Neural cell (in vitro differentiated cells): ENCODE data around the gene RENBP. TPM values are rescaled to one million over a fixed set of nuclear protein-coding genes. Genes with fewer than 3 reads are reported as not detected.

Experiments used
- H2AFZ ChIP-seq: fragments of 200-600, 300-800 bp; sonication (generic), shearing (Covaris generic); 2 replicates; pipeline ENCODE4 v1.6.0; 2014; ENCODE audit warnings: low read depth, mild to moderate bottlenecking, antibody characterized with exemption, low read length, moderate library complexity
- H3F3A ChIP-seq: fragments of 200-600 bp; shearing (Covaris generic); 2 replicates; pipeline ENCODE4 v1.6.1; 2016; ENCODE audit warnings: mild to moderate bottlenecking, moderate library complexity, mixed read lengths, antibody characterized with exemption, low read length; ENCODE audit not compliant: insufficient read depth, poor library complexity, severe bottlenecking
- H3K27ac ChIP-seq: fragments of 200-600, 300-800 bp; sonication (generic), shearing (Covaris generic); 2 replicates; pipeline ENCODE4 v1.5.1; 2014; ENCODE audit warnings: mild to moderate bottlenecking, low read length, moderate library complexity
- H3K27me3 ChIP-seq: fragments of 300-800, 200-600 bp; sonication (generic), shearing (Covaris generic); 2 replicates; pipeline ENCODE4 v1.6.0; 2014; ENCODE audit warnings: mild to moderate bottlenecking, low read depth, low read length, moderate library complexity; ENCODE audit not compliant: insufficient read depth
- H3K36me3 ChIP-seq: fragments of 300-800, 200-600 bp; sonication (generic), shearing (Covaris generic); 2 replicates; pipeline ENCODE4 v1.5.1; 2014; ENCODE audit warnings: mild to moderate bottlenecking, antibody characterized with exemption, low read length, moderate library complexity; ENCODE audit not compliant: insufficient read depth
- H3K4me2 ChIP-seq: fragments of 300-800, 200-600 bp; sonication (generic), shearing (Covaris generic); 2 replicates; pipeline ENCODE4 v1.6.0; 2014; ENCODE audit warnings: mild to moderate bottlenecking, low read length
- H3K4me3 ChIP-seq: fragments of 300-800, 200-600 bp; sonication (generic), shearing (Covaris generic); 2 replicates; pipeline ENCODE4 v1.5.1; 2014; ENCODE audit warnings: mild to moderate bottlenecking, low read length, moderate library complexity
- H3K79me2 ChIP-seq: fragments of 200-600 bp; shearing (Covaris generic); replicated peaks from 2 replicates; pipeline ENCODE4 v1.6.0; 2014; ENCODE audit warnings: mild to moderate bottlenecking, low read length, moderate library complexity; ENCODE audit not compliant: insufficient read depth
- H3K9ac ChIP-seq: fragments of 300-800, 200-600 bp; sonication (generic), shearing (Covaris generic); 2 replicates; pipeline ENCODE4 v1.6.1; 2016; ENCODE audit warnings: mild to moderate bottlenecking, low read length, mixed read lengths
- H3K9me2 ChIP-seq: fragments of 200-600 bp; shearing (Covaris generic); 2 replicates; pipeline ENCODE4 v1.6.1; 2016; ENCODE audit warnings: mild to moderate bottlenecking, low read length, mixed read lengths; ENCODE audit not compliant: insufficient read depth
- H3K9me3 ChIP-seq: fragments of 200-600, 300-800 bp; sonication (generic), shearing (Covaris generic); 2 replicates; pipeline ENCODE4 v1.6.1; 2016; ENCODE audit warnings: mild to moderate bottlenecking, mixed run types, low read length, moderate library complexity, mixed read lengths
- H4K20me1 ChIP-seq: fragments of 200-600 bp; shearing (Covaris generic); 2 replicates; pipeline ENCODE4 v1.6.1; 2016; ENCODE audit warnings: mild to moderate bottlenecking, mixed run types; ENCODE audit not compliant: insufficient read depth
- EP300 ChIP-seq: fragments of 450-650 bp; conservative IDR thresholded peaks from 2 replicates; pipeline ENCODE4 v1.6.1; 2014; ENCODE audit warnings: antibody characterized with exemption, mild to moderate bottlenecking, moderate library complexity; ENCODE audit not compliant: poor library complexity, severe bottlenecking
- EZH2 ChIP-seq: fragments of 200-600, 300-800 bp; shearing (Covaris generic), sonication (generic); IDR thresholded peaks from 2 replicates; pipeline ENCODE4 v1.6.1; 2014; ENCODE audit warnings: antibody characterized with exemption, low read length, borderline replicate concordance, mild to moderate bottlenecking; ENCODE audit not compliant: insufficient read depth, poor library complexity, severe bottlenecking
- MXI1 ChIP-seq: fragments of 450-650 bp; conservative IDR thresholded peaks from 2 replicates; pipeline ENCODE4 v1.6.1; 2014; ENCODE audit warnings: antibody characterized with exemption, mild to moderate bottlenecking; ENCODE audit not compliant: poor library complexity, severe bottlenecking
- POLR2AphosphoS5 ChIP-seq: IDR thresholded peaks from 2 replicates; pipeline ENCODE4 v1.6.1; 2012
- RAD21 ChIP-seq: fragments of 450-650 bp; conservative IDR thresholded peaks from 2 replicates; pipeline ENCODE4 v1.6.1; 2014; ENCODE audit warnings: antibody characterized with exemption, mild to moderate bottlenecking, moderate library complexity
- SMC3 ChIP-seq: fragments of 450-650 bp; conservative IDR thresholded peaks from 2 replicates; pipeline ENCODE4 v1.6.1; 2014; ENCODE audit warnings: antibody characterized with exemption, mild to moderate bottlenecking, moderate library complexity; ENCODE audit not compliant: poor library complexity
- TAF1 ChIP-seq: IDR thresholded peaks from 2 replicates; pipeline ENCODE4 v1.6.1; 2012; ENCODE audit warnings: low read depth
- polyA plus RNA-seq: library from polyadenylated mRNA; depleted of rRNA; stranded (reverse); fragments of >200 nt; gene quantifications from 2 replicates; pipeline ENCODE4 v1.2.3, GENCODE V29; 2014
- TF ChIP-seq, protein P1 (sequence below): IDR thresholded peaks from 2 replicates; pipeline ENCODE4 v1.6.1; 2012; ENCODE audit warnings: borderline replicate concordance
- TF ChIP-seq, protein P2 (sequence below): fragments of 450-650 bp; IDR thresholded peaks from 2 replicates; pipeline ENCODE4 v1.5.1; 2014; ENCODE audit warnings: antibody characterized with exemption, mild to moderate bottlenecking, moderate library complexity; ENCODE audit not compliant: poor library complexity, severe bottlenecking

The RENBP gene
- polyA plus RNA-seq, 1 donor from 2014 or later, result 0.89 TPM

DNA sequence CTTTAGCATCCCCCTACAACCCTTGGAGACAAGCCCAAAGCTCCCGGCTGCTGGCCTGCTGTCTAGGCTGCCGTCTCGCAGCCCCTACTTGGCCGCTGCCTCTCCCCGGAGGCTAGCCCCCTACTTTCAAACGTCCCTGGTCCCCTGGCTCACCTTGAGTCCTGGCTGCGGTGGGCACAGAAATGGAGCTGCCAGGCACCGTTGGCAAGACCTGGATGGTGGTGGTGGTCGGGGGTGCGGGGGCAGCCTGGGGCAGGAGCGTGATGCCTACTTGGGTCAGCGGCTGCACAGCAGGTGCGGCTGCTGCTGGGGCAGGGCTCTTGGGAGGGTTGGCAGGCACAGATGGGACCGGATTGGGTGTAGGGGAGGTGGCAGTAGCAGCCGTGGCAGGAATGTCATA, 15.2 kb upstream of the RENBP start:
- H2AFZ ChIP-seq, result no peak overlapping the region
- no peaks in the 10 kb centered on the region for H3F3A ChIP-seq
- no peak overlapping the region for H3K27ac ChIP-seq
- no peaks in the 10 kb centered on the region for H3K36me3 ChIP-seq
- no peaks in the 10 kb centered on the region for H3K27me3 ChIP-seq
- TF ChIP-seq RAD21 (no peak), SMC3 (no peak), POLR2AphosphoS5 (no peak), MXI1 (no peak)
- TF ChIP-seq, protein P1, sequence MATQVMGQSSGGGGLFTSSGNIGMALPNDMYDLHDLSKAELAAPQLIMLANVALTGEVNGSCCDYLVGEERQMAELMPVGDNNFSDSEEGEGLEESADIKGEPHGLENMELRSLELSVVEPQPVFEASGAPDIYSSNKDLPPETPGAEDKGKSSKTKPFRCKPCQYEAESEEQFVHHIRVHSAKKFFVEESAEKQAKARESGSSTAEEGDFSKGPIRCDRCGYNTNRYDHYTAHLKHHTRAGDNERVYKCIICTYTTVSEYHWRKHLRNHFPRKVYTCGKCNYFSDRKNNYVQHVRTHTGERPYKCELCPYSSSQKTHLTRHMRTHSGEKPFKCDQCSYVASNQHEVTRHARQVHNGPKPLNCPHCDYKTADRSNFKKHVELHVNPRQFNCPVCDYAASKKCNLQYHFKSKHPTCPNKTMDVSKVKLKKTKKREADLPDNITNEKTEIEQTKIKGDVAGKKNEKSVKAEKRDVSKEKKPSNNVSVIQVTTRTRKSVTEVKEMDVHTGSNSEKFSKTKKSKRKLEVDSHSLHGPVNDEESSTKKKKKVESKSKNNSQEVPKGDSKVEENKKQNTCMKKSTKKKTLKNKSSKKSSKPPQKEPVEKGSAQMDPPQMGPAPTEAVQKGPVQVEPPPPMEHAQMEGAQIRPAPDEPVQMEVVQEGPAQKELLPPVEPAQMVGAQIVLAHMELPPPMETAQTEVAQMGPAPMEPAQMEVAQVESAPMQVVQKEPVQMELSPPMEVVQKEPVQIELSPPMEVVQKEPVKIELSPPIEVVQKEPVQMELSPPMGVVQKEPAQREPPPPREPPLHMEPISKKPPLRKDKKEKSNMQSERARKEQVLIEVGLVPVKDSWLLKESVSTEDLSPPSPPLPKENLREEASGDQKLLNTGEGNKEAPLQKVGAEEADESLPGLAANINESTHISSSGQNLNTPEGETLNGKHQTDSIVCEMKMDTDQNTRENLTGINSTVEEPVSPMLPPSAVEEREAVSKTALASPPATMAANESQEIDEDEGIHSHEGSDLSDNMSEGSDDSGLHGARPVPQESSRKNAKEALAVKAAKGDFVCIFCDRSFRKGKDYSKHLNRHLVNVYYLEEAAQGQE, result no peak
- no peaks in the 10 kb centered on the region for H4K20me1 ChIP-seq
- no peak overlapping the region for H3K4me2 ChIP-seq
- peaks cover 4% of the 10 kb centered on the region for H3K79me2 ChIP-seq
- no peak overlapping the region for H3K4me3 ChIP-seq
- no peaks in the 10 kb centered on the region for H3K9me2 ChIP-seq
- H3K9me3 ChIP-seq, result no peaks in the 10 kb centered on the region
- H3K9ac ChIP-seq, result no peak overlapping the region

DNA sequence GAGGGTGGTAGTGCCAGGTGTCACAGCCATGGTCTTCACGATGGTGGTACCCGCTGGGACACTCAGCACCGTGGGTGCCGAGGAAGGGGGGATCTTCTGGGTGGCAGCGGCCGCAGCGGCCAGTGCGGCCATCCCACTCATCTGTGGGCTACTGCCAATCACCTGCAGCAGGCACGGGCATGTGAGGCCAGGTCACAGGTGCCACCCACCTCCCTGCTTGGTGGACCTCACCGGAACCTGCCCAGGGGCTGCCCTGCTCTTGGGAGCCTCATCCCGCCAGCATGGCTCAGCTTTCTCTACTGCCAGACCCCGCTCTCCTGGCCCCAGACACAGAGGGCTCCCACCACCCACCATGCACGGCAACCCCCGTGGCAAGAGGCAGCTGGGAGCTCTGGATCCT, 14.2 kb upstream of the RENBP start:
- Histone ChIP-seq H3K4me3 (no peak overlapping the region), H3F3A (no peaks in the 10 kb centered on the region), H3K9ac (no peak overlapping the region), H3K79me2 (no peaks in the 10 kb centered on the region), H3K9me3 (no peaks in the 10 kb centered on the region), H3K9me2 (no peaks in the 10 kb centered on the region), H3K27ac (no peak overlapping the region), H4K20me1 (no peaks in the 10 kb centered on the region), H3K27me3 (no peaks in the 10 kb centered on the region), H3K36me3 (no peaks in the 10 kb centered on the region), H3K4me2 (no peak overlapping the region), H2AFZ (no peak overlapping the region)
- TF ChIP-seq MXI1, result no peak
- no peak for TF ChIP-seq TAF1
- TF ChIP-seq SMC3, result no peak
- TF ChIP-seq, protein P2, sequence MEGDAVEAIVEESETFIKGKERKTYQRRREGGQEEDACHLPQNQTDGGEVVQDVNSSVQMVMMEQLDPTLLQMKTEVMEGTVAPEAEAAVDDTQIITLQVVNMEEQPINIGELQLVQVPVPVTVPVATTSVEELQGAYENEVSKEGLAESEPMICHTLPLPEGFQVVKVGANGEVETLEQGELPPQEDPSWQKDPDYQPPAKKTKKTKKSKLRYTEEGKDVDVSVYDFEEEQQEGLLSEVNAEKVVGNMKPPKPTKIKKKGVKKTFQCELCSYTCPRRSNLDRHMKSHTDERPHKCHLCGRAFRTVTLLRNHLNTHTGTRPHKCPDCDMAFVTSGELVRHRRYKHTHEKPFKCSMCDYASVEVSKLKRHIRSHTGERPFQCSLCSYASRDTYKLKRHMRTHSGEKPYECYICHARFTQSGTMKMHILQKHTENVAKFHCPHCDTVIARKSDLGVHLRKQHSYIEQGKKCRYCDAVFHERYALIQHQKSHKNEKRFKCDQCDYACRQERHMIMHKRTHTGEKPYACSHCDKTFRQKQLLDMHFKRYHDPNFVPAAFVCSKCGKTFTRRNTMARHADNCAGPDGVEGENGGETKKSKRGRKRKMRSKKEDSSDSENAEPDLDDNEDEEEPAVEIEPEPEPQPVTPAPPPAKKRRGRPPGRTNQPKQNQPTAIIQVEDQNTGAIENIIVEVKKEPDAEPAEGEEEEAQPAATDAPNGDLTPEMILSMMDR, result no peak
- TF ChIP-seq, protein P1, result no peak
- no peak for TF ChIP-seq POLR2AphosphoS5
- TF ChIP-seq RAD21, result no peak
- TF ChIP-seq EP300, result no peak
- no peak for TF ChIP-seq EZH2
